Measurements from ENCODE around the gene FOSL1. TPM values are rescaled to one million over a fixed set of nuclear protein-coding genes. Genes with fewer than 3 reads are reported as not detected.

Gene FOSL1
- total RNA-seq, 2 donors from 2014 or later: 1.8 TPM; not detected in 1

DNA sequence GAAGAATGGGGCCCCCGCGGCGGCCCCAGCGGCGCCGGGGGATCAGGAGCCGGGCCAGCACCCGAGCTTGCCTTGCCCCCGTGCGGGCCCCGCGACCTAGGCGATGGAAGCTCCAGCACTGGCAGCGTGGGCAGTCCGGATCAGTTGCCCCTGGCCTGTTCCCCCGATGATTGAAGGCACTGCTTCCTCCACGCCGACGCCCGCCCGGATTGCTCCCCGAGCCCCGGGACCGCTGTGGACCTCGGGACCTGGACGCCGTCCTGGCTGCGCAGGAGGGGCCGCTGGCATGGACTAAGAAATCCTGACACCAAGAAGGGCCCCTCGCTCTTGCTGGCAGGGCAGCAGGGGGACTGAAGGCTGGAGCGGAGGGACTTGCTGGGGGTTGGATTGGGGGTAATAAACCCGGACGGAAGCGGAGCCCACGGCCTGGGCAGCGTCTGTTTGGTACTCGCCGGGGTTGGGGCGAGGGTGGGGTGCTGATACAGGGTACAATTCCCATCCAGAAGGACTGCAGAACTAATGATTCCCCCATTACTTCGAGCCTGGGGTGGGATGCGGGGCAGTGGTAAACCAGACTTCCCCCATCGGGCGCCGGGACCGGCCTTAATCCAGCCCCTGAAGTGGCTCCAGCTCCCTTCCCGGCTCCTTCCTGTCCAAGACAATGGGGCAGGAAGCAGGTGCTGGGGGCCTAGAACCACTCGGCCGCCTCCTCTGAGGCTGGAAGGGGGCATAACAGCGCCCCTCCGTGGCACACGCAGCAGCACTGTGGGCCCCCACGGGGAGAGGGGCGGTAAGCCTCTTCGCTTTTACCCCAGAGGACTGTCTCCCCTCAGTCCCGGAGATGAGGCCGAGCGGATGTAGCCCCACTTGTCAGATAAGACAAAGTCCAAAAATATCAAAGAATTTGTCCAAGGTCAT lies 8.7 kb downstream of the FOSL1 start:
- no peak overlapping the region for H3K27ac Mint-ChIP-seq

DNA sequence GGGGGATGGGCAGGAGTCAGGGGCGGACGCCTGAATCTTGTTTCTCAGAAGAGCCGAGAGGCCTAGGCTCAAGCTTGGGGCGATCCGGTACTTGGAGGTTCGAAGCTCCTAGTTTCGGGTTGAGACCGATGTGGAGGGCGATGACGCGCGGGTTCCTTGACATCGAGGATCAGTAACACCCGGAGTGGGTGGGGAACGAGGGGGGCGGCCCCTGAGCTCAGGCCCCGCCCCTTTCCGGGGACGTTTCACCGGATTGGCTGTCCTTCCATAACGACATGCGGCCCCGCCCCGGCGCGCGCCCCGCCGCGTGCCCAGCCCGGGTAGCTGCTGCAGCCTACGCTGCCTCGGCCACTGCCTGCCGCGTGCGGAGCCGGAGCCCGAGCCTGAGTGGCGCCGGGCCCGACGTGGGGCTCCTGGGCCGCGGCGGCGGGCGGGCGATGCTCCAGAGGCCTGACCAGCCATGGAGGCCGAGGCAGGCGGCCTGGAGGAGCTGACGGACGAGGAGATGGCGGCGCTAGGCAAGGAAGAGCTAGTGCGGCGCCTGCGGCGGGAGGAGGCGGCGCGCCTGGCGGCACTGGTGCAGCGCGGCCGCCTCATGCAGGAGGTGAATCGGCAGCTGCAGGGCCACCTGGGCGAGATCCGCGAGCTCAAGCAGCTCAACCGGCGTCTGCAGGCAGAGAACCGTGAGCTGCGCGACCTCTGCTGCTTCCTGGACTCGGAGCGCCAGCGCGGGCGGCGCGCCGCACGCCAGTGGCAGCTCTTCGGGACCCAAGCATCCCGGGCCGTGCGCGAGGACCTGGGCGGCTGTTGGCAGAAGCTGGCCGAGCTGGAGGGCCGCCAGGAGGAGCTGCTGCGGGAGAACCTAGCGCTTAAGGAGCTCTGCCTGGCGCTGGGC lies 9.6 kb downstream of the FOSL1 start, which contains the start of gene CCDC85B:
CCDC85B (plus strand) TSS at position 350 of the 895 bp plus-strand sequence; CDS start at position 461, 111 bp downstream.
- Mint-ChIP-seq H3K27me3 (ENCODE audit: insufficient read depth) (peaks cover 17% of the 10 kb centered on the region), H3K27ac (peak within 1 kb of the TSS; percentile 84), H3K4me3 (peak within 1 kb of the TSS; percentile 96), H3K4me1 (peaks cover 37% of the 10 kb centered on the region), H3K36me3 (ENCODE audit: low read depth) (peaks cover 13% of the 10 kb centered on the region), H3K9me3 (no peaks in the 10 kb centered on the region)
- 0 to 1% methylated on average over 53 to 94 of the region's 94 CpGs for WGBS, 2 experiments (ENCODE audit: insufficient coverage in 1 of 2, insufficient read length in 1 of 2)
- Histone ChIP-seq H3K27ac (ENCODE audit: low read depth, low read length) (peak within 1 kb of the TSS; percentile 24), H3K36me3 (ENCODE audit: control insufficient read depth, insufficient read depth, low read length) (peaks cover 8% of the 10 kb centered on the region), H3K9me3 (ENCODE audit: control insufficient read depth, low read length) (no peaks in the 10 kb centered on the region), H3K27me3 (ENCODE audit: control insufficient read depth, insufficient read depth, low read length, poor library complexity, severe bottlenecking) (no peaks in the 10 kb centered on the region), H3K9ac (ENCODE audit: extremely low read depth, low read length, poor library complexity, severe bottlenecking) (peak within 1 kb of the TSS; percentile 59), H3K4me1 (ENCODE audit: control insufficient read depth, insufficient read depth, low read length) (no peaks in the 10 kb centered on the region), H3K4me3 (ENCODE audit: low read length) (peak within 1 kb of the TSS; percentile 85)
- TF ChIP-seq, protein P1, sequence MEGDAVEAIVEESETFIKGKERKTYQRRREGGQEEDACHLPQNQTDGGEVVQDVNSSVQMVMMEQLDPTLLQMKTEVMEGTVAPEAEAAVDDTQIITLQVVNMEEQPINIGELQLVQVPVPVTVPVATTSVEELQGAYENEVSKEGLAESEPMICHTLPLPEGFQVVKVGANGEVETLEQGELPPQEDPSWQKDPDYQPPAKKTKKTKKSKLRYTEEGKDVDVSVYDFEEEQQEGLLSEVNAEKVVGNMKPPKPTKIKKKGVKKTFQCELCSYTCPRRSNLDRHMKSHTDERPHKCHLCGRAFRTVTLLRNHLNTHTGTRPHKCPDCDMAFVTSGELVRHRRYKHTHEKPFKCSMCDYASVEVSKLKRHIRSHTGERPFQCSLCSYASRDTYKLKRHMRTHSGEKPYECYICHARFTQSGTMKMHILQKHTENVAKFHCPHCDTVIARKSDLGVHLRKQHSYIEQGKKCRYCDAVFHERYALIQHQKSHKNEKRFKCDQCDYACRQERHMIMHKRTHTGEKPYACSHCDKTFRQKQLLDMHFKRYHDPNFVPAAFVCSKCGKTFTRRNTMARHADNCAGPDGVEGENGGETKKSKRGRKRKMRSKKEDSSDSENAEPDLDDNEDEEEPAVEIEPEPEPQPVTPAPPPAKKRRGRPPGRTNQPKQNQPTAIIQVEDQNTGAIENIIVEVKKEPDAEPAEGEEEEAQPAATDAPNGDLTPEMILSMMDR (conservative IDR thresholded peaks at IDR 0.05): peak; percentile 68
- peak; percentile 97 for DNase-seq

More for the DNA sequence above, 8.7 kb downstream of the FOSL1 start:
- WGBS, 2 experiments (ENCODE audit: insufficient coverage in 1 of 2, insufficient read length in 1 of 2): 7 to 18% methylated on average over 22 to 57 of the region's 57 CpGs
- H3K27me3 ChIP-seq (ENCODE audit: control insufficient read depth, insufficient read depth, low read length, poor library complexity, severe bottlenecking): no peaks in the 10 kb centered on the region
- H3K36me3 ChIP-seq (ENCODE audit: control insufficient read depth, insufficient read depth, low read length): no peaks in the 10 kb centered on the region
- H3K4me1 ChIP-seq (ENCODE audit: control insufficient read depth, insufficient read depth, low read length): no peaks in the 10 kb centered on the region
- H3K9me3 ChIP-seq (ENCODE audit: control insufficient read depth, low read length): no peaks in the 10 kb centered on the region
- H3K27me3 Mint-ChIP-seq (ENCODE audit: insufficient read depth): peaks cover 24% of the 10 kb centered on the region
- TF ChIP-seq, protein P1 (conservative IDR thresholded peaks at IDR 0.05): peak; percentile 62
- no peaks in the 10 kb centered on the region for H3K9me3 Mint-ChIP-seq
- peak; percentile 81 for DNase-seq
- peaks cover 35% of the 10 kb centered on the region for H3K4me1 Mint-ChIP-seq
- H3K9ac ChIP-seq (ENCODE audit: extremely low read depth, low read length, poor library complexity, severe bottlenecking): peak overlapping the region; percentile 59
- peak overlapping the region; percentile 96 for H3K4me3 Mint-ChIP-seq
- H3K4me3 ChIP-seq (ENCODE audit: low read length): peak overlapping the region; percentile 85
- H3K27ac ChIP-seq (ENCODE audit: low read depth, low read length): no peak overlapping the region
- peaks cover 5% of the 10 kb centered on the region for H3K36me3 Mint-ChIP-seq (ENCODE audit: low read depth)

DNA sequence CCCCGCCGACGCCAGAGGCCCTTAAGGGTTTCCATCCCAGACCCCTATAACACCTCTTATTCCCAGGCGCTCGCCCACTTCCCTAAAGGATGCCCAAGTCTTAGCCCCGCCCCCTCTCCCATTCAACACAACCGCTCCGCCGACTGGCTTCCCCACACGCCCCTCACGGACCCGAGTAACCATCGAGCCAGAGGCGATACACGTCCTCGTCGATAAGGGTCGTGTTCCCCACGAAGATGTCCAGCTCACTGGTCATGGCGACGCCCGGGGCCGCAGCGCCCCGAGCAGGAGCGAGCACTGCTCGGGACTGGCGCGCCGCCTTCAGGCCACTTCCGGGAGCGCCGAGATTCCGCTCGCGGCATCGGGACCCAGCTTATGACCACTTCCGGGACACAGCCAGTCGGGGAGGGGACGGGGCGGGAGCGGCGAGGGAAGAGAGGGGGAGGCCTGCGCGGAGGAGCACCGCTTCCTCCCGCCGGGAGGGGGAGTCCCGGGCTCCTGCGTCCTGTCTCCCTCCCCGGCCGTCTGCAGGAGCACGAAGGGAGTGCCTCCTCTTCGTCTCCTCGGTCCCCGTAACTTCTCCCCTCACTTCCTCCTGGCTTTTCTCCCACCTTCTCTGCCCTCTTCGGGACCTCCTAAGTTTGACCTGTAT lies 11.9 kb downstream of the FOSL1 start, which contains the start of gene FIBP:
FIBP (minus strand) TSS at position 309 of the 652 bp plus-strand sequence; CDS start at position 256, 53 bp downstream.
- peak within 1 kb of the TSS; percentile 98 for H3K27ac Mint-ChIP-seq
- peaks cover 14% of the 10 kb centered on the region for H3K27me3 Mint-ChIP-seq (ENCODE audit: insufficient read depth)
- Histone ChIP-seq H3K27ac (ENCODE audit: low read depth, low read length) (peak within 1 kb of the TSS; percentile 64), H3K4me1 (ENCODE audit: control insufficient read depth, insufficient read depth, low read length) (no peaks in the 10 kb centered on the region), H3K9ac (ENCODE audit: extremely low read depth, low read length, poor library complexity, severe bottlenecking) (peak within 1 kb of the TSS; percentile 67), H3K36me3 (ENCODE audit: control insufficient read depth, insufficient read depth, low read length) (peaks cover 31% of the 10 kb centered on the region), H3K27me3 (ENCODE audit: control insufficient read depth, insufficient read depth, low read length, poor library complexity, severe bottlenecking) (no peaks in the 10 kb centered on the region), H3K9me3 (ENCODE audit: control insufficient read depth, low read length) (no peaks in the 10 kb centered on the region), H3K4me3 (ENCODE audit: low read length) (peak within 1 kb of the TSS; percentile 82)
- TF ChIP-seq, protein P1 (conservative IDR thresholded peaks at IDR 0.05): peak; percentile 81
- peaks cover 35% of the 10 kb centered on the region for H3K36me3 Mint-ChIP-seq (ENCODE audit: low read depth)
- H3K4me1 Mint-ChIP-seq: peaks cover 37% of the 10 kb centered on the region
- no peaks in the 10 kb centered on the region for H3K9me3 Mint-ChIP-seq
- DNase-seq: peak; percentile 99
- WGBS, 2 experiments (ENCODE audit: insufficient coverage in 1 of 2, insufficient read length in 1 of 2): 0% methylated on average over 34 to 57 of the region's 57 CpGs
- peak within 1 kb of the TSS; percentile 96 for H3K4me3 Mint-ChIP-seq

Measured in endodermal cell (in vitro differentiated cells).